Measurements from ENCODE around the gene CEP70. TPM values are rescaled to one million over a fixed set of nuclear protein-coding genes. Genes with fewer than 3 reads are reported as not detected.

The CEP70 gene
- total and polyA plus RNA-seq, 10 of the 15 experiments (the other 5 are each of a cell fraction or from before 2014, with no cell fraction given): 1.4 to 9.3 (median 2.2) TPM

GRCh38 chr3:138452436-138452835 is 141.6 kb downstream of the CEP70 start (continued):
- no peak for TF ChIP-seq KDM1A (IDR thresholded peaks at IDR 0.05; ENCODE audit: borderline replicate concordance)
- TF ChIP-seq GATAD2B (conservative IDR thresholded peaks at IDR 0.05; ENCODE audit: low read depth): no peak
- TF ChIP-seq ATF7 (IDR thresholded peaks at IDR 0.05; ENCODE audit: low read depth): no peak
- TF ChIP-seq ASH2L (IDR thresholded peaks at IDR 0.05; ENCODE audit: borderline replicate concordance, low read depth): no peak

GRCh38 chr3:138451595-138452162 is 142.4 kb downstream of the CEP70 start:
- BruUV-seq (replicated peaks): no TSS peak
- H3K9me3 ChIP-seq (replicated peaks; ENCODE audit: control insufficient read depth, insufficient read depth, low read length): no peaks in the 10 kb centered on the region
- intact Hi-C loops (cut with micrococcal nuclease; ENCODE audit: unreplicated experiment): no loop called here
- FAIRE-seq (no peak), ATAC-seq (no peak), DNase-seq (ENCODE audit: low read depth, low spot score) (no peak)
- CTCF ChIA-PET: no interaction called here
- H3K79me2 ChIP-seq (ENCODE audit: control insufficient read depth, insufficient read depth, low read length): no peaks in the 10 kb centered on the region
- H3K4me2 ChIP-seq (ENCODE audit: control insufficient read depth, insufficient read depth): no peak overlapping the region
- POLR2A ChIA-PET: no interaction called here
- RAD21 ChIA-PET (ENCODE audit: unreplicated experiment): no interaction called here
- 62% methylated on average over 34 of the region's 43 CpGs for WGBS (ENCODE audit: insufficient coverage, insufficient replicate concordance, low lambda C conversion rate, missing lambda C conversion rate)
- H3K4me1 ChIP-seq (ENCODE audit: control insufficient read depth, insufficient read depth, low read length): no peaks in the 10 kb centered on the region
- SMC1A ChIA-PET (ENCODE audit: uncharacterized antibody, unreplicated experiment): no interaction called here
- H3K27ac ChIP-seq (ENCODE audit: control insufficient read depth, insufficient read depth): no peak overlapping the region
- no peak overlapping the region for H3K4me3 ChIP-seq
- TF ChIP-seq RELA (IDR thresholded peaks at IDR 0.05; ENCODE audit: borderline replicate concordance, partially characterized antibody): no peak
- TF ChIP-seq CBX3 (IDR thresholded peaks at IDR 0.05; ENCODE audit: borderline replicate concordance, low read depth): no peak
- TF ChIP-seq MXI1 (IDR thresholded peaks at IDR 0.05; ENCODE audit: low read depth, low read length): no peak
- no peak overlapping the region for H3K9ac ChIP-seq (ENCODE audit: control insufficient read depth, insufficient read depth, low read length)
- in situ Hi-C loops (cut with MboI): no loop called here
- H3K36me3 ChIP-seq (ENCODE audit: control insufficient read depth in 2 of 2, insufficient read depth in 2 of 2, low read length in 1 of 2): no peaks in the 10 kb centered on the region
- H3K27me3 ChIP-seq (replicated peaks in 1 of 2; ENCODE audit: control insufficient read depth in 2 of 2, insufficient read depth in 2 of 2, low read length in 1 of 2): no peaks in the 10 kb centered on the region; a peak in 3 of 4 replicates
- no peak overlapping the region for H2AFZ ChIP-seq (ENCODE audit: control insufficient read depth, low read depth, low read length)
- H4K20me1 ChIP-seq (ENCODE audit: control insufficient read depth, insufficient read depth): no peaks in the 10 kb centered on the region

All from GM12878 (cell line).